ENCODE results near the gene POLR2E. TPM values are rescaled to one million over a fixed set of nuclear protein-coding genes. Genes with fewer than 3 reads are reported as not detected.
A peak's percentile ranks its signal among the peaks of the same experiment; 100 is the strongest.

Gene POLR2E
- total and polyA plus RNA-seq, 10 donors, result 70.8 to 152 (median 120) TPM

DNA sequence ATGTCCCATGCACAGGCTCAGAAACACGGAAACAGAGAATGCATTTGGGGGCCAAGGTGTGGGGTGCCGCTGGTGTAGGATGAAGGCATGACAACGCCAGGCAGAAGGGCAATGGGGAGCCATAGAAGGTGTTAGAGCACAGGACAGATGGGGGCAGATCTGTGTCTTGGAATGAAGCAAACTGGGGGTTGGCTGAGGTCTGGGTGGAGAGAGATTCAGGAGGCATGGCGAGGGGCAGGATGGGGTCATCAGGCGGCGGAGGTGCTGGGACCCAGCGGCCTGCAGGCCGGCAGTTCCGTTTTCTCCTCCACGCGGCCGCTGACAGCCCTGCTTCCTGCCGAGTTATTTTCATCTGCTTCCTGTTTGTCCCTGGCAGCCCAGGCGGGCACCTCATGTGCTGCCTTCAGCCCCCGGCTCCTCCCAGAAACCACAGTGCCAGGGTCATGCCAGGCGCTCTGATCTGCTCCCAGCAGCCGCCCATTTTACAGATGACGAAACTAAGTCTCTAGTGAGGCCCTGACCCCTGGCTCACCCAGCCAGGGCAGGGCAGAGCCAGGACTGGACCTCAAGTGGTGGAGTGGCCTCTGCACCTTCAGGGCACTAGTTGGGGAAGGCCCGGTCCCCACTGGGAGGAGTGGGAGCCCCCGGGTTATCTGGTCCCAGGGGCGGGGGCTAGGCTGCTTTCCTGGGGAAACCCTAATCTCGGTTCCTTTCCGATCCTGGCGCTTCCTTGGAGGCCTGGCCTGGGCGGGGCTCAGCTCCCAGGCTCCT is 26.0 kb downstream of the POLR2E start:
- Histone ChIP-seq H3K9me3 (no peaks in the 10 kb centered on the region), H3K36me3 (peaks cover 0 to 57% (median 40%) of the 10 kb centered on the region in 6 donors), H3K4me1 (peaks cover 61 to 100% (median 94%) of the 10 kb centered on the region in 6 donors), H3K27me3 (replicated peaks in 1 of 7) (peaks cover 0 to 18% (median 0%) of the 10 kb centered on the region in 7 donors), H3K27ac (peak overlapping the region; percentile 80 to 98 (median 95)), H3K4me3 (peak overlapping the region; percentile 77 to 97 (median 87))
- peak; percentile 97 for DNase-seq
- intact Hi-C loops (cut with DNase I; ENCODE audit: low total_unique reads), result no loop called here
- WGBS, 5 donors, result 10 to 16% (median 13%) methylated on average over 22 to 25 of the region's 25 CpGs
- TF ChIP-seq POLR2A (IDR thresholded peaks at IDR 0.05), result no peak
- TF ChIP-seq POLR2AphosphoS5 (IDR thresholded peaks at IDR 0.05), result peak; percentile 91 to 95 (median 92)
- TF ChIP-seq, protein P1, sequence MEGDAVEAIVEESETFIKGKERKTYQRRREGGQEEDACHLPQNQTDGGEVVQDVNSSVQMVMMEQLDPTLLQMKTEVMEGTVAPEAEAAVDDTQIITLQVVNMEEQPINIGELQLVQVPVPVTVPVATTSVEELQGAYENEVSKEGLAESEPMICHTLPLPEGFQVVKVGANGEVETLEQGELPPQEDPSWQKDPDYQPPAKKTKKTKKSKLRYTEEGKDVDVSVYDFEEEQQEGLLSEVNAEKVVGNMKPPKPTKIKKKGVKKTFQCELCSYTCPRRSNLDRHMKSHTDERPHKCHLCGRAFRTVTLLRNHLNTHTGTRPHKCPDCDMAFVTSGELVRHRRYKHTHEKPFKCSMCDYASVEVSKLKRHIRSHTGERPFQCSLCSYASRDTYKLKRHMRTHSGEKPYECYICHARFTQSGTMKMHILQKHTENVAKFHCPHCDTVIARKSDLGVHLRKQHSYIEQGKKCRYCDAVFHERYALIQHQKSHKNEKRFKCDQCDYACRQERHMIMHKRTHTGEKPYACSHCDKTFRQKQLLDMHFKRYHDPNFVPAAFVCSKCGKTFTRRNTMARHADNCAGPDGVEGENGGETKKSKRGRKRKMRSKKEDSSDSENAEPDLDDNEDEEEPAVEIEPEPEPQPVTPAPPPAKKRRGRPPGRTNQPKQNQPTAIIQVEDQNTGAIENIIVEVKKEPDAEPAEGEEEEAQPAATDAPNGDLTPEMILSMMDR (IDR thresholded peaks at IDR 0.05 in 8 of 11, conservative IDR thresholded peaks at IDR 0.05 in 3 of 11), result peak in 6 of 11 experiments; percentile 7 to 46 (median 37)

DNA sequence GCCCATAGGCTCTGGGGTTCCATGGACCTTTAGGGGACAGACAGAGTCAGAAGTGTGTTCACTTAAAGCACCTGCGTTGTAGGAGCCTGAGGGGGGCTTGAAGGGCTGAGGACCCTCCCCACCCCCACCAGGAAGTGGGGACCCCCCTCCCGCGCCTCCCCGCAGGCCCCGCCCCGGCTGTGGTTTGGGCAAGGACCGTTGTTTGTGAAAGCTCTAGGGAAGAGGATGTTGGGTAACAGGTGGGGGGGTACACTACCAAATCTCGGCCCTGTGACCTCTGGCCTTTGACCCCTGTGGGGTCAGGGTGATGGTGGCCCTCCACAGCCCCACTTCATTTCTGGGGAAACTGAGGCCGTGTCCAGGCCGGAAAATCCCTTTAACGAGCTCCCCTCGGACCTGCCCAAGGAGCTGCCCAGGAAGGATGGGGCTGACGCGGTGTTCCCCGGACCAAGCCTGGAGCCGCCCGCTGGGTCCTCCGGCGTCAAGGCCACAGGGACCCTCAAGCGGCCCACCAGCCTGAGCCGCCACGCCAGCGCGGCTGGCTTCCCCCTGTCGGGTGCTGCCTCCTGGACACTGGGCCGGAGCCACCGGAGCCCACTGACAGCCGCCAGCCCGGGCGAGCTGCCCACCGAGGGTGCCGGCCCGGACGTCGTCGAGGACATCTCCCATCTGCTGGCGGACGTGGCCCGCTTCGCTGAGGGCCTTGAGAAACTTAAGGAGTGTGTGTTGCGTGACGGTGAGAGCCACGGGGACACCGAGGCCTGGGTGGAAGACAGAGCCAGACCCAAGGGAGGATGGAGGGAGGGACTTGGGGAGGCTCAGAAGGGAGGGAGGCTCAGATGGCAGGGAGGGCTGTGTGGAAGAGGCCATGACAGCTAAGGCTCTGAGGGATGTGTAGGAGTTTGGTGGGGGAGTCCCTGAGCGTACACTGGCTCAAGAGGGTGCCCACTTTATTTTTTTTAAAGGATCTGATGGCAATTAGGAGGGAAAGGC is 26.9 kb downstream of the POLR2E start:
- Histone ChIP-seq H3K27me3 (replicated peaks in 1 of 7) (peaks cover 0 to 18% (median 0%) of the 10 kb centered on the region in 7 donors), H3K4me1 (peaks cover 54 to 100% (median 91%) of the 10 kb centered on the region in 6 donors), H3K27ac (peak overlapping the region; percentile 80 to 98 (median 95)), H3K9me3 (no peaks in the 10 kb centered on the region), H3K4me3 (peak overlapping the region; percentile 77 to 97 (median 87)), H3K36me3 (peaks cover 0 to 48% (median 33%) of the 10 kb centered on the region in 6 donors)
- peak; percentile 97 for DNase-seq
- intact Hi-C loops (cut with DNase I; ENCODE audit: low total_unique reads), result no loop called here
- TF ChIP-seq POLR2A (IDR thresholded peaks at IDR 0.05) (peak in 1 of 3 donors; percentile 57), POLR2AphosphoS5 (IDR thresholded peaks at IDR 0.05) (peak; percentile 56 to 78 (median 64))
- TF ChIP-seq, protein P1 (IDR thresholded peaks at IDR 0.05 in 8 of 11, conservative IDR thresholded peaks at IDR 0.05 in 3 of 11), result no peak
- WGBS, 5 donors, result 13 to 29% (median 17%) methylated on average over 21 to 45 of the region's 45 CpGs

GRCh38 chr19:1067341-1067957 is 27.7 kb downstream of the POLR2E start:
- intact Hi-C loops (cut with DNase I; ENCODE audit: low total_unique reads), result no loop called here
- peak overlapping the region; percentile 80 to 98 (median 95) for H3K27ac ChIP-seq

More at GRCh38 chr19:1067341-1067957, 27.7 kb downstream of the POLR2E start:
- H3K9me3 ChIP-seq, result no peaks in the 10 kb centered on the region
- H3K36me3 ChIP-seq, result peaks cover 0 to 39% (median 24%) of the 10 kb centered on the region in 6 donors
- H3K4me1 ChIP-seq, result peaks cover 48 to 92% (median 82%) of the 10 kb centered on the region in 6 donors
- H3K4me3 ChIP-seq, result peak overlapping the region; percentile 77 to 97 (median 87)
- TF ChIP-seq, protein P1 (IDR thresholded peaks at IDR 0.05 in 8 of 11, conservative IDR thresholded peaks at IDR 0.05 in 3 of 11), result no peak
- TF ChIP-seq POLR2AphosphoS5 (IDR thresholded peaks at IDR 0.05) (no peak), POLR2A (IDR thresholded peaks at IDR 0.05) (no peak)
- WGBS, 5 donors, result 1 to 10% (median 2%) methylated on average over 14 to 38 of the region's 38 CpGs
- DNase-seq, result peak; percentile 92
- H3K27me3 ChIP-seq (replicated peaks in 1 of 7), result peaks cover 0 to 18% (median 0%) of the 10 kb centered on the region in 7 donors
